Islet precursor cell (in vitro differentiated cells): ENCODE results near the gene INAFM1.
"Not testable (repeated sequence)": the region's sequence is repeated elsewhere in the genome, so short reads cannot be mapped to it uniquely, and the experiment has no call there.

Experiments
- DNase-seq: peaks from one replicate; pipeline ENCODE4 v3.0.0-alpha.2; 2018

Gene INAFM1

DNA sequence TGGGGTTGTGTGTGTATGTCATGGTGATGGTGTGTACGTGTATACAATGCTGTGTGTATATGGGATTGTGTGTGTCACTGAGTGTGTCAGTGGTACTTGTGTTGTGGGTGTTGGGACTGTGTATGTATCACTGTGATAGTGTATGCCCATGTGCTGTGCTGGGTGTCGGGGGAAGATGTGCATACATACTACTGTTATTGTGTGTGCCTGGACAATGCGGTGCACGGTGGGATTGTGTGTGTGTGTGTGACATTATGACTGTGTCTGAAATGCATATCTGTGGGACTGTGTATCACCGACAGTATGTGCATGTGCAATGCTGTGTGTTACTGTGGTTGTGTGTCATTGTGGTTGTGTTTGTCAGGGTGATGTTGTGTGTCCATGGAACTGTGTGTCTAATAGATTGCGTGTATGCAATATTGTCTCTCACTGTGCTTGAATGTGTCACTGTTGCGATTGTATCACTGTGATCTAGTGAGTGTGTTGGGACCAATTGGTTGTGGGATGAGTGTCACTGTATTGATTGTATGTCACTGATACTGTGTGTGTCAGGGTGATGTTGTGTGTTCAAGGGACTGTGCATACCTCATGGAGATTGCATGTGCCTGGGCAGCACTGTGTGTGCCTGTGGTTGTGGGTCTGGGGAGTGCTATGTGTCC, 32.6 kb upstream of the INAFM1 start:
- no peak for DNase-seq

DNA sequence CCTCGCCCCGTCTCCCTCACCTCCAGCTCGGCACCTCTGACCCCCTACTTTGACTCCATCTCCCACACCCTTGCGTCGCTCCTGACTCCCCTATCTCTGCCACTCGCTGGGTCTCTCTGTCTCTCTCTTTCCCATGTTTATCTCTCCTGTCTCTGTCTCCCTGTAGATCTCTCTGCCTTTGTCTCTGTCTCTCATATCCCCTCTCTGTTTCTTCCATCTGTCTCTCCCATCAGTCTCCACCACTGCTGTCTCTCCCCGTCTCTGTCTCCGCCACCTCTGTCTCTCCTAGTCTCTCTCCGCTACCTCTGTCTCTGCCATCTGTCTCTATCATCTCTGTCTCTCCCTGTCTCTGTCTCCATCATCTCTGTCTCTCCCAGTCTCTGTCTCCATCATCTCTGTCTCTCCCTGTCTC, 31.3 kb upstream of the INAFM1 start:
- DNase-seq, result no peak

DNA sequence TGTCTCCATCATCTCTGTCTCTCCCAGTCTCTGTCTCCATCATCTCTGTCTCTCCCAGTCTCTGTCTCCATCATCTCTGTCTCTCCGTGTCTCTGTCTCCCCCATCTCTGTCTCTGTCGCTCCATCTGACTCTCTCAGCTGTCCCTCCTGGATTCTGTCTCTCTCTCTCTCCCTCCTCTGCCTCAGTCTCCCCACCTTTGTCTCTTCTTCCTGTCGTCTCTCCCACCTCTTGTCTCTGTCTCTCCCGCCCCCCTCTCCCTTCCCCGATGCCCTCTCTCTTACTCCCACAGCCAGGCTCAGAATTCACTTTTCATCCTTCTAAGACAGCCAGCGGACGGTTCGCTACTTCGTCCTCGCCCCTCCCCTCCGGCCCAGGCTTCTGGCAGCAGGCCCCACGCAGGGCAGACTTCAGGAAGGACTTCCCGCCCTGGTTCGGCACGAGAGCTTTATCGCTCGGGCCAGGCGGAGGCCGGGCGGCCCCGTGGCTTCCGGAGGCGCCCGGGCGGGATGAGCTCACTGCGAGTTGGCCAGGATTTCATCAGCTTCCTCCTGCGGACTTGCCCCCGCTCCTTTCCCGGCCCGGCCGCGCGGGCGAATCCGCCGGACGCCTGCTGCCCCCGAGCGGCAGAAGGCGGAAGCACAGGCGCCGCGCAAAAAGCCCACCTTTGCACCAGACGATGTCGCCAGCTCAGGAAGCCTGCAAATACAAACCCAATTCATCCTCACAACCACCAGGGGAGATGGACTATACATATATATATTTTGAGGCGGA, 30.7 kb upstream of the INAFM1 start:
- DNase-seq, result peak; percentile 99

DNA sequence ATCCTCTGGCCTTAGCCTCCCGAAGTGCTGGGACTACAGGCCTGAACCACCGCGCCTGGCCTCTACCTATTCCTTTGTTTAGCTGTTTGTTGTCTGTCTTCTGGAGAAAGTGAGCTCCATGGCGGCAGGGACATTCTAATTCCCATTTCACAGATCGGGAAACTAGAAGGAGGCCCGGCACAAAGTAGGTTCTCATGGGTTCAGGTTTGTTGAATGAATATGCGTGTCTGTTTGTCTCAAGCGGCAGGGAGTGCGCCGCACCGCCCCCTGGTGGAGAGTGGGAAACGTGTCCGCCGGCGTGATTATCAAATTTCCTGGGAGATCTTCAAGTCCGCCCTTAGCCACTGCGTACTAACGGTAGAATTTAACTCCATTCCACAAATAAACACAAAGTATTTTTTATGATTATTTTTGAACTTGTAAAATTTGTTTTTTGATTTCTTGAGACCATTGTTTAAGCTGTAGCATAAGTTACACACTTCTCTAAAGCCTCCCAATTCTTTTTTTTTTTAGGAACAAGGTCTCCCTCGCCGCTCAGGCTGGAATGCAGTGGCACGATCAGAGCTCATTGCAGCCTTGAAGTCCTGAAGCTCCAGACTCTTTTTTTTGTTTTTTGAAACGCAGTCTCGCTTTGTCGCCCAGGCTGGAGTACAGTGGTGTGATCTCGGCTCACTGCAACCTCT, 27.2 kb upstream of the INAFM1 start:
- peak; percentile 82 for DNase-seq

DNA sequence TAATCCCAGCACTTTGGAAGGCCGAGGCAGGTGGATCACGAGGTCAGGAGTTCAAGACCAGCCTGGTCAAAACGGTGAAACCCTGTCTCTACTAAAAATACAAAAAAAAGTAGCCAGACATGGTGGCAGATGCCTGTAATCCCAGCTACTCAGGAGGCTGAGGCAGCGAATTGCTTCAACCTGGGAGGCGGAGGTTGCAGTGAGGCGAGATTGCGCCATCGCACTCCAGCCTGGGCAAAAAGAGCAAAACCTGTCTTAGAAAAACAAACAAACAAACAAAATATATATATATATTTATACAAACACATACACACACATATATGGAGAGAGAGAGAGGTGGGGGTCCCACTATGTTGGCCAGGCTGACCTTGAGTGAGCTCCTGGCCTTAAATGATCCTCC, 21.7 kb upstream of the INAFM1 start:
- DNase-seq, result not testable (repeated sequence)

DNA sequence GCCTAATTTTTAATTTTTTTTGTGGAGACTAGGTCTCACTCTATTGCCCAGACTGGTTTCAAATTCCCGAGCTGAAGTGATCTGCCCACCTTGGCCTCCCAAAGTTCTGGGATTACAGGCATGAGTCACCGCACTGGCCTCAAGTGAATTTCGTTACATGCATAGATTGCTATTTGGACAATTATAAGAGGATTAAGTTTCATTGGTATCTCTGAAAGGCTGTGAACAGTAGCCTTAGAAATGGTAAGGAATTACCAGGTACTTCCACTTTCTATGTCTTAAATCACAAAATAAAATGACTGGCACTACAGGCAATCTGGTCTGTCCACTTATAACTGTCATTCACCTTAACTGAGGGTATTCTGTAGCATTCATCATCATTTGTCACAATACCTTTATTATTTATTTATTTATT, 21.2 kb upstream of the INAFM1 start:
- DNase-seq, result peak; percentile 80

DNA sequence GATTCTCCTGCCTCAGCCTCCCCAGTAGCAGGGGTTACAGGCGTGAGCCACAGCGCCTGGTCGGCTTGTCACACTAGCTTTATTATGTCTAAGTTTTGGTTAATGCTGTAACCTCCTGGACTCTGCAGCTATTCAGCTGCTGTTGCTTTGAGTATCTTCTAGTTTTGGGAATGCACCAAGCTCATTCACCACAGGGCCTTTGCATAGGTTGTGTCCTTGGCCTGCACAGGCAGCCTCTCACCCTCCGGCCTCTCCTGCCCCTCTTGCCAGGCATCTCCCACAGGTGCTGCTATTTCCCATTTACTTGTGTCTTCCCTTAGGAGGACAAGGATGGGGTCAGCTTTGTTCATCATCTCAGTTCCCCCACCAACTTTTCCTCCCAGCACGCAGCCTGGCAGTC, 20.7 kb upstream of the INAFM1 start:
- DNase-seq, result peak; percentile 36

DNA sequence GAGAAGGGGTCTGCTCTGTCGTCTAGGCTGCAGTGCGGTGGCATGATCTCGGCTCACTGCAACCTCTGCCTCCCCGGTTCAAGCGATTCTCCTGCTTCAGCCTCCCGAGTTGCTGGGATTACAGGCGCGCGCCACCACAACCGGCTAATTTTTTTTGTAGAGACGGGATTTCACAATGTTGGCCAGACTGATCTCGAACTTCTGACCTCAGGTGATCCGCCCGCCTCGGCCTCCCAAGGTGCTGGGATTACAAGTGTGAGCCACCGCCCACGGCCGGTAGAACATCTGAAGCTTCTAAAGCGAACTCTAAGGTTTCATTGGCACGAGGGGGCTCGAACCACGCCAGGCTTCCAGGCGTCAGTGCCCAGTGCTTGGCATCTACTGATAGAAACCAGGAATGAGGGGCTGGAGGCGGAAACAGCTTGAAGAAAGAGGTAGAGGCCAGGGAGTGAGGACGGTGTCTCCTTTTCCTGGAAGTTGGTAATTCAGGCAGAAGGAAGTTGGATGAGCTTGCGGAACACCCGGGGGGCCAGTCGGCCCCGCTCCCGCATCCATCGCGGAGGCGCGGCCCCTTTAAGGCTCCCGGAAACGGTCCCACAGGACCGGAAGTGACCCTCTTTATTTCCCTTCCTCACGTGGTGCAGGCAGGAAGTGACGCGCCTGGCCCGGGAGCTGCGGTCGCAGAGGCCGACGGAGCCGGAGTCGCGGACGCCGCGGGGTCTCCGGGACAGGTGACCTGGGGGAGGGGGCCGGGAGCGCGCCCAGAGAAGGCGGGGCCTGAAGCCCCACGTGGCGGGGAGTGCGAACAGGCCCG, 18.6 kb upstream of the INAFM1 start, which contains the start of gene CCDC9:
TSS of gene CCDC9 (plus strand) at position 647 of the 814 bp plus-strand sequence. CDS start 1,876 bp downstream, outside the sequence.
- DNase-seq, result no peak

DNA sequence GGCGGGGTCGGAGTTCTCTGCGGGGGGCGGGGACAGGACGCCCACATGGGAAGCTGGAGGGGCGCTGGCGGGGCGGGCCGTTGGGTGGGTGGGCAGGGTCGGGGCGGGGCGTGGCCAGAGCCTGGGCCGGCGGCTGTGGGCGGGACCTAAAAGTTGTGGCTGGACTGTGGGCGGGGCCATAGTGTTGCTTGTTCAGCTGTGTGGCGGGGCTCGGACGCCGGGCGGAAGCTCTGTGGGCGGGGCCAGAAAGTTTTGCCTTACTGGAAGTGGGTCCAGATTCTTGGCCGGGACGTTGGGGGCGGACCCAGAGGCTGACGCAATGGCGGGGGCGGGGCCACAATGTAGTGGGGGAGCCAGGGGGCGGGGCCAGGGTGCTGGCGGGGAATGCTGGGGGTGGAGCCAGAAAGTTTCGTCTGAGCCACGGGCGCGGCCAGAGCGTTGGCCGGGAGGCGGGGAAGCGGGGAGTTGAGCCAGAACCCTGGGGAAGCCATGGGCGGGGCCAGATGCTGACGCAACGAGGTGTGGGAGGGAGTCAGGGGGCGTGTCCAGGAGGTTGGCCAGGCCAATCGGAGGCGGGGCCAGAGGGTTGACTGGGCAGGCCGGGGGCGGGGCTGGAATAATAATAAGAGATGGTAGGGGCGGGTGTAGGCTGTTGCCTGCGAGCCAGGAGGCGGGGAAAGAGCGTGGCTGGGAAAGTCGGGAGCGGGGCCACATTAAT, 17.8 kb upstream of the INAFM1 start:
- DNase-seq, result peak; percentile 100

DNA sequence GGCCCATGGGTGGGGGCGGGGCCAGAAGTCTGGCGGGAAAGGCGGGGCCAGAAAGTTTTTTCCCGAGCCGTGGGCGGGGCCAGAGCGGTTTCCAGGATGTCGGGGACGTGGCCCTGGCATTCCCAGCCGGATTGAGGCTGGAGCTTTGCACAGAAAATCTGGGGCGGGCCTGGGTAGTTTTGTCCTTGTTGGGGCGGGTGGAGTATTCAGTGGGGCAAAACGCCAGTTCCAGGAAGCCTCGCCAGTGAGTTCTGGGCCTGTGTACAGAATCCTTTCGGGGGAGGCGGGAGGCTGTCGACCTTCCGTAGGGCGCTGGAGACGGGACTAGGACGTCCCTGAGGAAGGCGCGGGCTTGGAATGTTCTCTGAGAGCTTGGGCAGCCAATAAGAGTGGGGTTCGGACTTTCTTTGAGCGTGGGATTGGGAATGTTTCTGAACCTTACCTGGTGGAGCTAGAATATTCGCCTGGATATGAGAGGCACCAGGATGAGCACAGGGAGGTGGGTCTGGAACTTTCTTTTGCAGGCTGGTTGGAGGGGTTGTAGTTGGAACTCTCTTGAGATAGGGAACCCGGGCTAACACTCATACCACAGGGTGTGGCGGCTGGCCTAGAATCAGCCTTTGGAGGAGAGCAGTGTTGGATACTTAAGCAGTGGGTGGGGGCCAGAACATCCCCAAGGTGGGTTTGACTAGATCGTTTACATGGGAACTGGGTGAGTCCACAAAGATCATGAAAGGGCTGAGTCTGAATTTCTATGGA, 17.1 kb upstream of the INAFM1 start:
- DNase-seq, result no peak

DNA sequence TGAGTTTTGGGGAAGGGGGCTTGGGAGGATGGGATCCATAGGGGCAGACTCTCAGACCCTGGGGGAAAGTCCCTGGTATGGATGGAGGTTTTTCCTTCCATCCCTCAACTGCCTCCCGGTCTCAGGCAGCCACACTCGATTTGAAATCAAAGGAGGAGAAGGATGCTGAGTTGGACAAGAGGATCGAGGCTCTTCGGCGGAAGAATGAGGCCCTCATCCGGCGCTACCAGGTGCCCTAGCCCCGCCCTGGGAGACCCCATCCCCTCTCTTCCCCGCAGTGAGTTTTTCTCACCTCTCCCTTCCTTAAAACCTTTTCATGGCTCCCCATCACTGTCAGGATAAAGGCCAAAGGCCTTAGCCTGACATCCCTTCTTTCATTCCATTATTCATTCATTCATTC, 16.3 kb upstream of the INAFM1 start:
- DNase-seq, result no peak

DNA sequence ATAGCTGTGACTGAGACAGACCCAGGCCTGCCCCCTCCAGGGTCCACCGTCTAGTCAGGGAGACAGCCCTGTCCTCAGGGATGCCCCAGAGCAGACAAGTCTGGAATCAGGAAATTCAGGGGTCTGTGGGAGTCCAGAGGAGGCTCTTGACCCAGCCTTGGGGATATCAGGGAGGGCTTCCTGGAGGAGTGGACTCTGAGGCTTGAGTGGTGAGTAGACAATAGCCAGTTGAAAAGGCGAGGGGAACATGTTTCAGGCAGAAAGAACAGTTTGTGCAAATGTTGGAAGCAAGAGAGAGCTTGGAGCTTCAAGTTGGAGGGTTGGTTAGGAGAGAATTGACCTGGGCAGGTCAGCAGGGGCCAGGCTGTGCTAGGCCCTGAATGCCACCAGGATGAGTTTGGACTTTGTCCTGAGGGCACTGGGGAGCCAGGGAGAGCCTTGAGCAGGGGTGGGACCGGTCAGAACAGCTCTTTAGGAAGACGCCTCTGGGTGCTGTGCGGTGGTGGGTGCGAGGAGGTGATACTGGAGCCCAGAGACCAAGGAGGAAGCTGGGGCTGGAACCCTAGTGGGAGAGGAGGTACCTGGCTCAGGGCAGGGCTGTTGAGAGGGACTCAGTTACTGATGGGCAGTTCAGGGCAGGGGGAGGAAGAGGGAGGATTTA, 15.7 kb upstream of the INAFM1 start:
- no peak for DNase-seq

DNA sequence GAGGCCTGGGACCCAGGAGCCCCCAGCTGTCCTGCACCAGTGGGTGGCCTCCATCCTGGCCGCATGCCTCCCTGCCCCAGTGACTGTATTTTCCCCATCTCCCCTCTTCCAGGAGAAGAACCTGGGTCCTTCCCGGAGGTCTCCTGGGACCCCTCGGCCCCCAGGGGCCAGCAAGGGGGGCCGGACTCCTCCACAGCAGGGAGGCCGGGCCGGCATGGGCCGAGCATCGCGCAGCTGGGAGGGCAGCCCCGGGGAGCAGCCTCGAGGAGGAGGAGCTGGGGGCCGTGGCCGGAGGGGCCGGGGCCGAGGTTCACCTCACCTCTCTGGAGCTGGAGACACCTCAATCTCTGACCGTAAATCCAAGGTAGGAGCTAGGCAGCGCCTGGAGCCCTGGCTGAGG, 14.2 kb upstream of the INAFM1 start:
- DNase-seq, result no peak

DNA sequence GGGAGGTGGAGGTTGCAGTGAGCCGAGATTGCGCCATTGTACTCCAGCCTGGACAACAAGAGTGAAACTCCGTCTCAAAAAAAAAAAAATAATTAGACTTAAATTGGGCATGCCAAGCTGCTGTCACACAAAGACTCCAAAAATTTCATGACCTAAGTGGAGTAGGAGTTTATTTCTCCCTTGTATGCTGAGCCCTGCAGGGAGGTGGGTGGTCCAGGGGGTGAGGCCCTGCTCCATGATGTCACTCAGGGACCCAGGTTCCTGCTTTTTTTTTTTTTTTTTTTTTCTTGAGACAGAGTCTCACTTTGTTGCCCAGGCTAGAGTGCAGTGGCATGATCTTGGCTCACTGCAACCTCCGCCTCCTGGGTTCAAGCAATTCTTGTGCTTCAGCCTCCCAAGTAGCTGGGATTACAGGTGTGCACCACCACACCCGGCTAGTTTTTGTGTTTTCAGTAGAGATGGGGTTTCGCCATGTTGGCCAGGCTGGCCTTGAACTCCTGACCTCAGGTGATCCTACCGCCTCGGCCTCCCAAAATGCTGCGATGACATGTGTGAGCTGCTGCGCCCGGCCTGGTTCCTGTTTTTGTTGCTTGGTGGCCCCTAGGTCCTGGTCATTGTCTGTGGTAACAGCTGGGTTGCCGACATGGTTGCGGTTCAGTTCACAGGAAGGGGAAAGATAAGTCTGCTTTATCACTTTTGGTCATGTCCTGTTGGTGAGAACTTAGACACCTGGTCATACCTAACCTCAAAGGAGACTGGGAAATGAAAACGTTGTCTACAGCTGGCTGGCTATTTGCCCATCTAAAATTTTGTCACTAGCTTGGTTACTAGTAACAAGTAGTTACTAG, 12.5 kb upstream of the INAFM1 start:
- not testable (repeated sequence) for DNase-seq

DNA sequence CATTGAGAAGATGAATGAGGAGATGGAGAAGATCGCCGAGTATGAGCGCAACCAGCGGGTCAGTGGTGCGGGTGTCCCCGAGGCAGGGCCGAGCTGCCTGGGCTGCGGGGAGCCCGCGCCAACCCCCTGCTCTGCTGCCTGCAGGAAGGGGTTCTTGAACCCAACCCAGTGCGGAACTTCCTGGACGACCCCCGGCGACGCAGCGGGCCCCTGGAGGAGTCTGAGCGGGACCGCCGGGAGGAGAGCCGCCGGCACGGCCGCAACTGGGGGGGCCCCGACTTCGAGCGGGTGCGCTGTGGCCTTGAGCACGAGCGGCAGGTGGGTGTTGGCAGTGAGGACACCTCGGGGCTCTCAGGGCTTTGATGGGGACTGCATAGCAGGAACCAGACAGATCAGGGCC, 10.1 kb upstream of the INAFM1 start:
- DNase-seq, result no peak

DNA sequence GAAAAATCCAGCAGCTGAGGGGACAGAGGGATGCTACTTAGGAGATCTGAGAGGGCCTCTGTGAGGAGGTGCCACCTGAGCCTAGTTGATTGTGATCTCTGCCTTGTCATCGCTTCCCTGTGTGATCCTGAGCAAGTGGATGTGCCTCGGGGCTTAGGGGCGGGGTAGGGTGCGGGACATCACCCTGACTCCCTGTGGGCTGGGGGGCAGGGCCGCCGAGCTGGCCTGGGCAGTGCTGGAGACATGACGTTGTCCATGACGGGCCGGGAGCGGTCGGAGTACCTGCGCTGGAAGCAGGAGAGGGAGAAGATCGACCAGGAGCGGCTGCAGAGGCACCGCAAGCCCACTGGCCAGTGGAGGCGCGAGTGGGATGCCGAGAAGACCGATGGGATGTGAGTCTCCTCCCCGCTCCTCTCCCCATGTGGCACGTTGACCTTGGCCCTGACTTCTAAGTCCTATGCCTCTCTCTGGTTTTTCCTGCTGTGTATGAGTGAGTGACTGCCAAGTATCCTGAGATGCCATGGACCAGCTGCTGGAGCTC, 8.2 kb upstream of the INAFM1 start:
- DNase-seq, result no peak

DNA sequence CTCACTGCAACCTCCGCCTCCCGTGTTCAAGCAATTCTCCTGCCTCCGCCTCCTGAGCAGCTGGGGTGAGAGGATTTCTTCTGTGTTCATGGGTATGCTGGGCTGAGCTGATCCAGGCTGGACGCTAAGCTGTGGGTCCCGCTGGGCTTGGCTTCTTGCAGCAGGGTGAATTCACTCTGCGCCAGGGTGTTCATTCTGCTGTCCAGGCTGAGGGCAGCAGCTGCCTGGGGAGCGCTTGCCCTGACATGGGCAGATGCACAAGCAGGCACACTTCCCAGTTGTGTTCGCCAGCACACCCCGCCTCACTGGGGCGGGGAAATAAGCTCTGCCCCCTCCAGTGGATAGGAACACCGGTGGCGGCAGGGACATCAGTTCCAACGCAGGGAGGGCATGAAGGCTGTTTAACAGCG, 7.3 kb upstream of the INAFM1 start:
- no peak for DNase-seq

DNA sequence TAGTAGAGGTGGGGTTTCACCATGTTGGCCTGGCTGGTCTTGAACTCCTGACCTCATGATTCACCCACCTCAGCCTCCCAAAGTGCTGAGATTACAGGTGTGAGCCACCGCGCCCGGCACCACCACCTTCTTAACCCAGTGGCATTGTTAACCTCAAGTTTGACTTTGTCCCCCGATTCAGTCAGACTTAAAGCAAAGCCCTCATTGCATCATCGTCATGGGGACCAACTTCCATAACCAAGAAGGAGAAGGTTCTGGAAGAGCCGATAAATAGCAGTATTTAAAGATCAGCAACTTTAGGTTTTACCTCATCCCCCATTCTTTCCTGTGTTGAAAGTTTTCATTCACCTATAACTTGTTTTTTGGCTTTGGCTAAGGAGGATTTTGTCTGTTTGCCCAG, 6.7 kb upstream of the INAFM1 start:
- no peak for DNase-seq

DNA sequence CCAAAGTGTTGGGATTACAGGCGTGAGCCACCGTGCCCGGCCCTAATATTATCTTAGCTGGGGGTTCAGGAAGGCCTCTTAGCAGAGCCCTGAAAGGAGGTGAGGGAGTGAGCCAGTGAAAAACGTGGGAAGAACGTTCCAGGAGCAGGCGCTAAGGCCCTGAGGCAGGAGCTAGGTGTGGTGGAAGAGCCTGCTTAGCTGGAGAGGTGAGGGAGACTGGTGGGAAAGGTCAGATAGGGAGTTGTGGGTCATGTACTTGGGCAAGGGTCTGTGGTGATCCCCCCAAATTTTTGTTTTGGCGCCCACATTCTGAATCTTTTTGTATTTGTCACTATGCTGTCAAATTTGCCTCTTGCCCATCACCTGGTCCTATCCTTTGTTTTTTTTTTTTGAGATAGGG, 5.1 kb upstream of the INAFM1 start:
- DNase-seq, result no peak

DNA sequence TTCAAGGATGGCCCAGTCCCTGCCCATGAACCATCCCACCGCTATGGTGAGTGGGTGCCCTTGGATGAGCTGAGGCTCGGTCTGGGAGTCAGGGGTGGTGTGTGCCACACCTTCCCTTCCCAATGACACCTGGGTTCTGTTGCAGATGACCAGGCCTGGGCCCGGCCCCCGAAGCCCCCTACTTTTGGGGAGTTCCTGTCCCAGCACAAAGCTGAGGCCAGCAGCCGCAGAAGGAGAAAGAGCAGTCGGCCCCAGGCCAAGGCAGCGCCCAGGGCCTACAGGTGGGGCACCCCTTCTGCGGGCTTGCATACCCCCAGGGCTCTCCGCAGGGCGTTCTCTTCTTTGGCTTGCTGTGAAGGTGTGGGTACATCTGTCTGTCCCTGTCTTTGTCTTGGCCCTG, 4.3 kb upstream of the INAFM1 start:
- no peak for DNase-seq
